Prostate gland (tissue), 2 donors: ENCODE results near the gene SRSF5.

Experiments
- CTCF ChIP-seq, 4 experiments: fragments of 200-600 bp in 2 of 4; fragments of 450-650 bp in 2 of 4; sonication (generic) in 2 of 4; IDR thresholded peaks; 1 replicate in 3 of 4; 2 replicates in 1 of 4; pipeline ENCODE4 v1.5.1; 2016 to 2019; ENCODE audit warnings: antibody characterized with exemption in 4 of 4, mild to moderate bottlenecking in 2 of 4, moderate library complexity in 2 of 4
- POLR2A ChIP-seq: fragments of 450-650 bp; IDR thresholded peaks from one replicate; pipeline ENCODE4 v1.6.1; 2016; ENCODE audit warnings: antibody characterized with exemption, mild to moderate bottlenecking
- POLR2AphosphoS5 ChIP-seq: sonication (generic); formaldehyde crosslinking; IDR thresholded peaks from one replicate; pipeline ENCODE4 v1.6.1; 2017; ENCODE audit warnings: antibody characterized with exemption

- no peak for TF ChIP-seq POLR2A
- TF ChIP-seq POLR2AphosphoS5 = no peak
- no peak for TF ChIP-seq CTCF (IDR thresholded peaks at IDR 0.05)
Observed at GRCh38 chr14:69755296-69755695, 11.6 kb upstream of the SRSF5 start.
